GM19324 (cell line): ENCODE data around the gene EYA3.
A peak's percentile ranks its signal among the peaks of the same experiment; 100 is the strongest.

Experiments used
- ATAC-seq: cut with Tn5 transposase; IDR thresholded peaks from one replicate; pipeline ENCODE4 v1.9.1; 2021; ENCODE audit warnings: mild to moderate bottlenecking, moderate library complexity; ENCODE audit not compliant: unreplicated experiment, low FRiP score

The EYA3 gene

DNA sequence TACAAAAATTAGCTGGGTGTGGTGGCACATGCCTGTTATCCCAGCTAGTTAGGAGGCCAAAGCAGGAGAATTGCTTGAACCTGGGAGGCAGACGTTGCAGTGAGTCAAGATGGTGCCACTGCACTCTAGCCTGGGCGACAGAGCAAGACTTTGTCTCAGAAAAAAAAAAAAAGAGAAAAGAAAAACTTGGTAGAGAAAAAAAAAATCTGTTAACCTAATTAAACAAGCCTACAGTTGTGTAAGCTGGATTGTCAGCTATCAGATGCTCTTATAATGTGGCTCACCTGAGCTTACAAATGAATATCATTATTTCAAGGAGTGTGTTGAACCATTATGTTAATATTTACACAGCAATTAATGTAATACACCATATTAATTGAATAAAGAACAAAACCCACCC, 26.4 kb upstream of the EYA3 start:
- ATAC-seq = no peak

GRCh38 chr1:28113242-28113572, 24.8 kb upstream of the EYA3 start:
- no peak for ATAC-seq

- ATAC-seq = no peak
Observed at GRCh38 chr1:28112388-28113241, 24.2 kb upstream of the EYA3 start.

- no peak for ATAC-seq
Observed at GRCh38 chr1:28111157-28111556, 22.7 kb upstream of the EYA3 start.

DNA sequence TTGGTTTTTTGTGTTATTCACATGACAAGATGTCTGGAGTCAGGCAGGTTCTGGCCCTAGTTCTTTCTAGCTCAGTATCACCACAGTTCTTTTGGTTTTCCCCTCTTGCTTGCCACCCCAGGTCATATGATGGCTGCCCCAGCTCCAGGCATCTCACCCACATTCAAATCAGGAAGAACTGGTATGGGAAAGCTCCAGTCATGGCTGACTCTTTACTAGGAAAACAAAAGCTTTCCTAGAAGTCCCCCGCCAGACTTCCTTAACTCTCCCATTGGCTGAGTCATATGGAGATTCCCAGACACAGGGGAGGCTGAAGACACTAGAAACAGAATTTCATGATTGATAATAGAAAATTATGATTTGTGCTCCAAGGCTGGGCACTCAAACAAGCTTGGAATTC, 22.1 kb upstream of the EYA3 start:
- no peak for ATAC-seq

DNA sequence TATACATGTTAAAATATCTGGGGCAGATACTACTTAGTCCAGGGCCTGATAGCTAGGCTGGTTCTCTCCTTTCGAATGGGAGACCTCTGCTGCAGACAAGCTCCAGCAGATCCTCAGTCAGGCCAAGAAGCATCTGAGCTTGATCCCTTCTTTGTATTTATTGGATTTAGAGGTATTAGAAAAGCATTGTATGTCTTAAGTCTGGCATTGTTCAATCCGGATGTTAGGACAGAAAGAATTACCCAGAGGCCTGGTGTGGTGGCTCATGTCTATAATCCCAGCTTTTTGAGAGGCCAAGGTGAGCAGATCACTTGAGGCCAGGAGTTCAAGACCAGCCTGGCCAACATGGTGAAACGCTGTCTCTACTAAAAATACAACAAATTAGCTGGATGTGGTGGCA, 21.2 kb upstream of the EYA3 start:
- no peak for ATAC-seq

GRCh38 chr1:28108001-28108400, 19.6 kb upstream of the EYA3 start:
- ATAC-seq = no peak

- no peak for ATAC-seq
Observed at GRCh38 chr1:28104866-28105467, 16.6 kb upstream of the EYA3 start.

DNA sequence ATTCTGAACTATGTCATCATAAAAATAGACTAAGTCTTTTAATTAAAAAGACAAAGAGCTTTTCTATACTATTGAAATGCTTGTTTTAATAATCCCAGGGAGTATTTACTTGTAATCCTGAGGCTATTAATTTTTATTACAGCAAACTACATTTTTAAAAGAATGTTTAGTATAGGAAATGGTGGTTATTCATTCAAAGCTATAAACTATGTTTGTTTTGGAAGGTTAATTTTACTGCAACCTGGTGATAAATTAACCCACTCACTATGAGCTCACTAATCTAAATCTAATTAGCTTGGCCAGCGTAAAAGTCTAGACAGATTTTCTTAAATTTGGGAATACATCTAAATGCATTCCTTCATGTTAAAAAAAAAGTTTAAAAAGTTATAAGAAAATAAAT, 13.8 kb upstream of the EYA3 start:
- ATAC-seq = no peak

GRCh38 chr1:28099050-28099769, 10.8 kb upstream of the EYA3 start:
- no peak for ATAC-seq

- no peak for ATAC-seq
Observed at GRCh38 chr1:28097100-28097472, 8.7 kb upstream of the EYA3 start.

DNA sequence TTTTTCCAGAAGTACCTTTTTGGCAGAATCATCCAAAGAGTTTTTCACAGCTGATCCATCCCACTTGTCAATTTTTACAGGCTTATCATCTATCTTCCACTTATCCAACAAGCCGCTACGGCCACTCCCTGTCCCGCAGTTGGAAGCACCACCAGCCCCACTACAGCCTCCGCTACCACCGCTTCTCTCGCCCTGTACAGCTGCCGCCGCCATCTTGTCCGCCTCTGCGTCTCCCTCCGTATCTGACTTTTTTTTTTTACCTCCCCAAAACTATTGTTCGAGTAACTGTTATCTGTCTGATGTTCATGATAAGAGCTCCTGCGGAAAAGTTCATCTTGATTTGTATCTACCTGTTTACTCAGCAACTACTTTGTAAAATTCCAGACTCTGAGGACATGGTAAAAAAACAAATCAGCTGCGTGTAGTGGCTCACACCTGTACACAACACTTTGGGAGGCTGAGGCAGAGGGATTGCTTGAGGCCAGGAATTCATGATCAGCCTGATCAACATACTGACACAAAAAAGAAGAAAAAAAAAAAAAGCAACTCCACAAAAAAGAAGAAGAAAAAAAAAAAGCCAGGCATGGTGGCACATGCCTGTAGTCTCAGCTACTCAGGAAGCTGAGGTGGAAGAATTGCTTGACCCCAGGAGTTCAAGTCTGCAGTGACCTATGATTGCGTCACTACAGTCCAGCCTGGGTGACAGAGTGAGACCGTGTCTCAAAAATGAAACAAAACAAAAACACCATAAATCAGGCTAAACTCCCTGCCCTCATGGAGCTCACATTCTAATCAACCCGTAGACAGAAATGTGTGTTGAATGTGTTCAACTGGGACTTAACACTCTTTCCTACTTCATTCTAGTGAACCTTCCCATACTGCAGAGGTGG, 8.0 kb upstream of the EYA3 start:
- ATAC-seq = no peak

DNA sequence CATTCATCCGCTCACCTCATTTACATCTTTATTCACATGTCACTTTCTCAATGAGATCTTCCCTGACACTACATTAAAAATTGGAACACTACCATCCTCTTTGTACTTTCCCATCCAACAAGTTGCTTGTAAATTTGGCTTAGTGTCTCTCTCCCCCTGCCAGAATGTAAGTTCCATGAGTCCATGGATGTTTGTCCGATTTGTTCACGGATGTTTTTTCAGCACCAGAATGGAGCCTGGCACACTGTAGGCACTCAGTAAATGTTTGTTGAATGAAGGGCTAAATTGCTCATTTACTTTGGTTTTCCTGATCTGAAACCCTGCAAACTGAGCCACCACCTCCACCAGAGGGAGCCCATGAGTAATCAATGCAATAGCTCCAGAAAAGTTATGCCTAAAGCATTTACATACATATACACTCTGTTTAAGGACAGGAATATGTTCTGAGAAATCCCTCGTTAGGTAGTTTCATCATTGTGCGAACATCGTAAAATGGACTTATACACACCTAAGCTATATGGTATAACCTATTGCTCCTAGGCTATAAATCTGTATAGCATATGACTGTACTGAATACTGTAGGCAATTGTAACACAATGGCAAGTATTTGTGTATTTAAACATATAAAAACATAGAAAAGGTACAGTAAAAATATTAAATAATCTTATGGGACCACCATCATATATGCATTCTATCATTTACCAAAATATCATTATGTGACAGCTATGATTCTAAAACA, 2.8 kb upstream of the EYA3 start:
- ATAC-seq = no peak

DNA sequence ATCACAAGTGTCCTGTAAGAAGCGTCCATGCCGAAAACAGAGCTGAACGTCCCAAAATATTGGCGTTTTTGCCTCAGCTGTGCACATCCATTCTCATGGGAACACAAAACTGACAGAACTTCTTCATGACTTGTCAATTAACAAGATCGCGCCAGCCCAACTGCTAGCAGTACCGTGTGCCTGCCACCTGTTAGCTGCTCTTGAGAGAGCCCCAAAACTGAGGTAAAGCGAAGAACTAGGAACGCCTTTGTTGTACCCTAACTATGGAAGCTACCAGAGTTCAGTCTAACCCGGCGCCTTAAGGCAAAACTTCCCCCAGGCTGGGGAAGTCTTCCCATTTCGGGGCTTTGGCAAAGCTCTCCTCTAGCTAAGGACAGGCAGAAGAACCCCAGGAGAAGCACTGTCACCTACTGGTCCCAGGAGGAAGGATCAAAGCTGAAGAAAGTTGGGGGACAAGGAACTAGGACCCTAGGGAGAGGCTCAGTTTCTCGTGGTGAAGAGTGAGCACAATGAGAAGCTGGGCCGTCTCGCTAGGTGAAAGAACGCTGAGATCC, 719 bp downstream of the EYA3 start:
- ATAC-seq = peak; percentile 6

DNA sequence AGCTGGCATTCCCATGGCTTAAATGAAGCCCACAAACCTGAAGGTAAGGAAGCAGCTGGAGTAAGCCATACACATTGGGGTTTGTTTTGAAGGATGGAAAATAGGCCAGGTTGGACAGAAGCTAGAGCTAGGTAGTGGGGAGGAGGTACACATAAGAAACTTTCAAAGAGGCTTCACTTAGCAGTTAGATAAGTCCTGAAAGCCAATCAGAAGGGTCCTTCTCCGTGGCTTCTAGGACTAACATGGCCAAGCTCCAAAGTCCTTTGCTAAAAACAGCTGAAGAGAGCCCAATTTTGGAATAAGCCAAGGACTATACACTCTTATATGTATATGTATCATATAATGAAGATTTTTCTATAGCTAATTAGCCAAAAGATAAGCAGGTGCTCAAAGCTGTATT, 1.8 kb downstream of the EYA3 start:
- no peak for ATAC-seq

- ATAC-seq = no peak
Observed at GRCh38 chr1:28085129-28085528, 3.3 kb downstream of the EYA3 start.

DNA sequence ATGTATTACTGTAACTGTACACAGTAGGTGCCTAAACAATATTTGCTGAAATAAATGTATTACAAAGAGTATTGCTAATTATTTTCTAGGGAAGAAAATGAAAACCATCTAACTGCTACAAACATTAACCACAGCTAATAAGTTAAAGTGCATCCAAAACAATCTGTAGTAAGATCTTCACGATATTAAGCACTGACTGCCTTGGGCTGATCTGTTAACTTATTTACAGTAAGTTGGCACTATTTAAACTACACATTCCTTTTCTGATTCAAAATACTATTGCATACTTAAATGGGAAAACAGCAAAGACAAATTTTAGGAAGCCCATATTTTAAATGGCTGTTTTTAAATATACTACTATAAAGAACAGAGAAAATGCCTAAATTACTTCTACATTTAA, 4.5 kb downstream of the EYA3 start:
- ATAC-seq = no peak

- no peak for ATAC-seq
Observed at GRCh38 chr1:28078680-28079626, 9.5 kb downstream of the EYA3 start.

DNA sequence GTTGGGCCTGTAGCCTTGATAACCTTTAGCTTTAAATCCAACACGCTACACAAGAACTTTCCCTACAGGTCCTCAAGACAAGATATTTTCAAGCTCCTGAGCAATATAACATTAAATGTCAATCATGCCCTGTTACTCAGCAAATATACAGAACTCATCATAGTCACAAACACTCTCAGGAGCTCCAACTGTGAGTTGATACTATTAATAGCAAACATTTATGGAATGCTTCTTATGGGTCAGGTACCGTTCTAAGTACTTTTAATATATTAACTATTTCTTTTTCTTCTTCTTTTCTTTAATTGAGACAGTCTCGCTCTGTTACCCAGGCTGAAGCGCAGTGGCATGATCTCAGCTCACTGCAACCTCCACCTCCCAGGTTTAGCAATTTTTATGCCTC, 10.1 kb downstream of the EYA3 start:
- no peak for ATAC-seq
